OCI-LY7 (cell line): ENCODE results near the gene IP6K2.

ENCODE experiments used
- EZH2phosphoT487 ChIP-seq: fragments of 200-600 bp; sonication (generic); IDR thresholded peaks from 2 replicates; pipeline ENCODE4 v1.6.1; 2018; ENCODE audit warnings: low read depth, borderline replicate concordance, mild to moderate bottlenecking, mixed run types, antibody characterized with exemption, low read length, moderate library complexity, mixed read lengths
- TF ChIP-seq, protein P1 (sequence below): fragments of 200-600 bp; sonication (generic); conservative IDR thresholded peaks from 2 replicates; pipeline ENCODE4 v1.5.1; 2014; ENCODE audit warnings: mild to moderate bottlenecking, antibody characterized with exemption, low read length, moderate library complexity, mixed read lengths

DNA sequence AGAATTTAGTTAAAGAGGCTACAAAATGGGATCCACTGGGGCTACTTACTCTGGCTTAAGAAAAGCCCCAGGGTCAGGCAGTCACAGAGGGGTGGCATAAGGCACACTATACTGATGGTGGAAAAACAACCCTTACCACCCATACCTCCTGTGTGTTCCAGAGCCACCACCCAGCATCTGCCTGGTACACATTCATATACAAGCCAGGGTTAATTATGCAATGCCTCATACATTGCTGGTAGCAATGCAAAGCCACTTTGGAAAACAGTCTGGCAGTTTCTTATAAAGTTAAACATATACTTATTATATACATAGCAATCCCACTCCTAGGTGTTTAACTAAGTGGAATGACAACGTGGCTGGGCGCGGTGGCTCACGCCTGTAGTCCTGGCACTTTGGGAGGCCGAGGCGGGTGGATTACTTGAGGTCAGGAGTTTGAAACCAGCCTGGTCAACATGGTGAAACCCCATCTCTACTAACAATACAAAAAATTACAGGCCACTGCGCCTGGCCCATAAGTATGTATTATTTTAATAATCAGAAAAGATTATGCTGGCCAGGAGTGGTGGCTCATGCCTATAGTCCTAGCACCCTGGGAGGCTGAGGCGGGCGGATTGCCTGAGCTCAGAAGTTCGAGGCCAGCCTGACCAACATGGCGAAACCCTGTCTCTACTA lies 16.2 kb downstream of the IP6K2 start:
- TF ChIP-seq, protein P1, sequence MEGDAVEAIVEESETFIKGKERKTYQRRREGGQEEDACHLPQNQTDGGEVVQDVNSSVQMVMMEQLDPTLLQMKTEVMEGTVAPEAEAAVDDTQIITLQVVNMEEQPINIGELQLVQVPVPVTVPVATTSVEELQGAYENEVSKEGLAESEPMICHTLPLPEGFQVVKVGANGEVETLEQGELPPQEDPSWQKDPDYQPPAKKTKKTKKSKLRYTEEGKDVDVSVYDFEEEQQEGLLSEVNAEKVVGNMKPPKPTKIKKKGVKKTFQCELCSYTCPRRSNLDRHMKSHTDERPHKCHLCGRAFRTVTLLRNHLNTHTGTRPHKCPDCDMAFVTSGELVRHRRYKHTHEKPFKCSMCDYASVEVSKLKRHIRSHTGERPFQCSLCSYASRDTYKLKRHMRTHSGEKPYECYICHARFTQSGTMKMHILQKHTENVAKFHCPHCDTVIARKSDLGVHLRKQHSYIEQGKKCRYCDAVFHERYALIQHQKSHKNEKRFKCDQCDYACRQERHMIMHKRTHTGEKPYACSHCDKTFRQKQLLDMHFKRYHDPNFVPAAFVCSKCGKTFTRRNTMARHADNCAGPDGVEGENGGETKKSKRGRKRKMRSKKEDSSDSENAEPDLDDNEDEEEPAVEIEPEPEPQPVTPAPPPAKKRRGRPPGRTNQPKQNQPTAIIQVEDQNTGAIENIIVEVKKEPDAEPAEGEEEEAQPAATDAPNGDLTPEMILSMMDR, result no peak
- no peak for TF ChIP-seq EZH2phosphoT487
